PFSK-1 (cell line): ENCODE data around the gene ACOT7.

Source experiments
- FOXP2 ChIP-seq: optimal IDR thresholded peaks from 2 replicates; pipeline ENCODE3; 2011; ENCODE audit warnings: borderline replicate concordance, control low read depth, inconsistent platforms; ENCODE audit not compliant: insufficient read depth; ENCODE audit errors: extremely low read length, extremely low read depth
- POLR2AphosphoS5 ChIP-seq: IDR thresholded peaks from 2 replicates; pipeline ENCODE4 v1.6.1; 2012; ENCODE audit warnings: low read depth, mild to moderate bottlenecking, control low read depth, low read length, moderate library complexity
- SIN3A ChIP-seq: IDR thresholded peaks from 2 replicates; pipeline ENCODE4 v1.6.1; 2012; ENCODE audit warnings: mild to moderate bottlenecking, low read length, moderate library complexity, borderline replicate concordance; ENCODE audit not compliant: insufficient read depth
- TAF1 ChIP-seq: IDR thresholded peaks from 2 replicates; pipeline ENCODE4 v1.6.1; 2012; ENCODE audit warnings: low read length, control low read depth, borderline replicate concordance; ENCODE audit not compliant: insufficient read depth
- TF ChIP-seq, protein P1 (sequence below), 2 experiments: IDR thresholded peaks; 2 replicates each; pipeline versions ENCODE4 v1.6.1 to v1.8.0; 2011 to 2012; ENCODE audit warnings: low read depth in 2 of 2, low read length in 2 of 2, control low read depth in 1 of 2, inconsistent platforms in 1 of 2, mild to moderate bottlenecking in 1 of 2, moderate library complexity in 1 of 2; ENCODE audit not compliant: insufficient read depth in 1 of 2

The ACOT7 gene

GRCh38 chr1:6309564-6309963 is 84.0 kb downstream of the ACOT7 start:
- TF ChIP-seq, protein P1, sequence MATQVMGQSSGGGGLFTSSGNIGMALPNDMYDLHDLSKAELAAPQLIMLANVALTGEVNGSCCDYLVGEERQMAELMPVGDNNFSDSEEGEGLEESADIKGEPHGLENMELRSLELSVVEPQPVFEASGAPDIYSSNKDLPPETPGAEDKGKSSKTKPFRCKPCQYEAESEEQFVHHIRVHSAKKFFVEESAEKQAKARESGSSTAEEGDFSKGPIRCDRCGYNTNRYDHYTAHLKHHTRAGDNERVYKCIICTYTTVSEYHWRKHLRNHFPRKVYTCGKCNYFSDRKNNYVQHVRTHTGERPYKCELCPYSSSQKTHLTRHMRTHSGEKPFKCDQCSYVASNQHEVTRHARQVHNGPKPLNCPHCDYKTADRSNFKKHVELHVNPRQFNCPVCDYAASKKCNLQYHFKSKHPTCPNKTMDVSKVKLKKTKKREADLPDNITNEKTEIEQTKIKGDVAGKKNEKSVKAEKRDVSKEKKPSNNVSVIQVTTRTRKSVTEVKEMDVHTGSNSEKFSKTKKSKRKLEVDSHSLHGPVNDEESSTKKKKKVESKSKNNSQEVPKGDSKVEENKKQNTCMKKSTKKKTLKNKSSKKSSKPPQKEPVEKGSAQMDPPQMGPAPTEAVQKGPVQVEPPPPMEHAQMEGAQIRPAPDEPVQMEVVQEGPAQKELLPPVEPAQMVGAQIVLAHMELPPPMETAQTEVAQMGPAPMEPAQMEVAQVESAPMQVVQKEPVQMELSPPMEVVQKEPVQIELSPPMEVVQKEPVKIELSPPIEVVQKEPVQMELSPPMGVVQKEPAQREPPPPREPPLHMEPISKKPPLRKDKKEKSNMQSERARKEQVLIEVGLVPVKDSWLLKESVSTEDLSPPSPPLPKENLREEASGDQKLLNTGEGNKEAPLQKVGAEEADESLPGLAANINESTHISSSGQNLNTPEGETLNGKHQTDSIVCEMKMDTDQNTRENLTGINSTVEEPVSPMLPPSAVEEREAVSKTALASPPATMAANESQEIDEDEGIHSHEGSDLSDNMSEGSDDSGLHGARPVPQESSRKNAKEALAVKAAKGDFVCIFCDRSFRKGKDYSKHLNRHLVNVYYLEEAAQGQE (IDR thresholded peaks at IDR 0.05; ENCODE audit: insufficient read depth in 1 of 2, low read depth in 2 of 2, low read length in 2 of 2) = no peak
- TF ChIP-seq POLR2AphosphoS5 (no peak), FOXP2 (no peak), TAF1 (no peak), SIN3A (no peak)

GRCh38 chr1:6308449-6308848 is 85.1 kb downstream of the ACOT7 start:
- TF ChIP-seq SIN3A (no peak), TAF1 (no peak), FOXP2 (no peak), POLR2AphosphoS5 (no peak)
- TF ChIP-seq, protein P1 (IDR thresholded peaks at IDR 0.05; ENCODE audit: insufficient read depth in 1 of 2, low read depth in 2 of 2, low read length in 2 of 2) = no peak

DNA sequence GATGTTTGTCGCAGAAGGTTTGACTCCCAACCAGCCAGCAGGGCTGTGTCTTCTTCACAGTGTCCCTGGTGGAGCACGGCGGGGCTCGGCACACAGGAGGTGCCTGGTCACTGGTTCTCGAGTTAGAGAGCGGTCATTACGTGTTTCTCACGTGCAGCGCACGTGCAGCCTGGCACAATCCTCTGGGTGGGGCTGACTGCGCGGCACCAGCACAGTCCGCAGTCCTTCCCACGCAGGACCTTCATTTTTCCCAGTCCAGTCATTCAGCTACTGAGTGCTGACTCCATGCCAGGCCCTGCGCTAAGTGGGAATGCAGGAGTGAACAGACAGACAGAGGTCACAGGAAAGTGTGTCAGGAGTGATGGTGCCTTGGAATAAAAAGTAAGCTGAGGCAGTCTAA is 86.5 kb downstream of the ACOT7 start:
- TF ChIP-seq POLR2AphosphoS5 (no peak), FOXP2 (no peak), SIN3A (no peak), TAF1 (no peak)
- TF ChIP-seq, protein P1 (IDR thresholded peaks at IDR 0.05; ENCODE audit: insufficient read depth in 1 of 2, low read depth in 2 of 2, low read length in 2 of 2) = no peak

DNA sequence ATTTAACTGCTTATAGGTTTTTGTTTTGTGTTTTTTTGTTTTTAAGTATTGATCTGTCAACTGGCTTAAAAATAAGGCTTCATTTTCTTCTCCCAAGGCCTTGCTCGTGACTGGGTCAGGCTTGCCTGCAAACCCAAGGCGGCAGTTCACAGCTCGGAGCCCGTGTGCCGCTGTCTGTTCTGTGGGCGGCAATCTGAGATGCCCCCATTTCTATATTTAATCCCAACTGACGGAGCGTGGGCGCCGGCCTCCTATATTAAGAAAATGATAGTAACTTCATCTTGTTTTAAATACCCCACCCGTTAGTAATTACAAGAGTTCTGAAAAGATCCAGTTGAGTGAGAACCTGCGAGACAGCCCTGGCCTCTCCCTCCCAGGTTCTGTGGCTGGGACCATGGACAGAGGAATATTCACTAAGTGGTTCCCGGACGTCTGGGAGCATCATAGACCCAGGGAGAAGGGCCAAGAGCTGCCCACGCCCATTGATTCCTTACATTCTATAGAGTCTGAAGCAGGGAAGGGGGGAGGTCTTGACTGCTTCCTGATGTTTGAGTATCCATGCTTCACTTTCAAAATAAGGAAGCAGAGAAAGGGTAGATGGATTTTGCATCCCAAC is 90.1 kb downstream of the ACOT7 start:
- TF ChIP-seq, protein P1 (IDR thresholded peaks at IDR 0.05; ENCODE audit: insufficient read depth in 1 of 2, low read depth in 2 of 2, low read length in 2 of 2) = peak in 1 of 2 experiments; percentile 84; a peak in 2 of 4 replicates
- no peak for TF ChIP-seq SIN3A

DNA sequence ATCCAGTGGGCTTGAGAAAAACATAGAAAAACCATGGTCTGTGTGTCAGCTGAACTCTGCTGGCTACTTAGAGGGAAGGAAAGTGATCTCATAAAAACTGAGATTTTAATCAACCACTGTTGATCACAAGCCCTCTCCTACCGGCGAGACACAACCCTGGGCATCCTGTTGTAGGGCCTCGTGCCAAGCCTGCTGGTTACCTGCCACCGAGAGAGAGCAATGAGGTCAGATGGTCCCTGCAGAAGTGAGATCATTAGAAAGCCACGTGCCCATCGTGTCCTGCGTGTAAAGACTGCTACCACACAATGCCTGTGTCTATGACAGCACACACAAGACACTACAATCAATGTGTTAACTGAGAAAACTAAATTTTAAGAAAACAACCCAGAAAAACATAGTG is 91.0 kb downstream of the ACOT7 start:
- TF ChIP-seq SIN3A (no peak), POLR2AphosphoS5 (no peak)

DNA sequence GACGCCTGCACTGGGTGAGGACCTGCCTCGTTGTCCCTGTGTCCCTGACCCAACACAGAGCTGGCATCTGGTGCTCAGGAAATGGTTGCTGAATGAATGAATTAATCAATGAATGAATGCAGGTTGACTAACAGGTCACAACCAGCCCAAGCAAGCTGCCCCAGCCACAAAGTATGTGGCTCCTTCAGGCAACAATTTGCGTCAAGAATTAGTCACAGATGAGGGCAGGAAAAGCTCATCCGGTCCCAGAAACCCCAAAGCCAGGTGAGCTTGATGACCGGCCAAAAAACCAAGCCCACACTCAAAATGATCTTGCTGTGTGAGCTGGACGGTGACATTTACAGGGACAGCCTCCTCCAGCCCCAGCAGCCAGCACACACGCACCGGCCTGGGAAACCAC is 92.0 kb downstream of the ACOT7 start:
- TF ChIP-seq FOXP2 (no peak), TAF1 (no peak), POLR2AphosphoS5 (no peak)
- TF ChIP-seq, protein P1 (IDR thresholded peaks at IDR 0.05; ENCODE audit: insufficient read depth in 1 of 2, low read depth in 2 of 2, low read length in 2 of 2) = no peak
